Activated CD4-positive, alpha-beta T cell treated with anti-CD3 and anti-CD28 coated beads, Interleukin-2, amount 50 U/mL, for 4 hours (primary cell): ENCODE measurements around the gene MARK2.

Experiments used
- DNase-seq, 2 experiments: peaks; one replicate each; pipeline ENCODE4 v3.0.0-alpha.2; 2020

The MARK2 gene

DNA sequence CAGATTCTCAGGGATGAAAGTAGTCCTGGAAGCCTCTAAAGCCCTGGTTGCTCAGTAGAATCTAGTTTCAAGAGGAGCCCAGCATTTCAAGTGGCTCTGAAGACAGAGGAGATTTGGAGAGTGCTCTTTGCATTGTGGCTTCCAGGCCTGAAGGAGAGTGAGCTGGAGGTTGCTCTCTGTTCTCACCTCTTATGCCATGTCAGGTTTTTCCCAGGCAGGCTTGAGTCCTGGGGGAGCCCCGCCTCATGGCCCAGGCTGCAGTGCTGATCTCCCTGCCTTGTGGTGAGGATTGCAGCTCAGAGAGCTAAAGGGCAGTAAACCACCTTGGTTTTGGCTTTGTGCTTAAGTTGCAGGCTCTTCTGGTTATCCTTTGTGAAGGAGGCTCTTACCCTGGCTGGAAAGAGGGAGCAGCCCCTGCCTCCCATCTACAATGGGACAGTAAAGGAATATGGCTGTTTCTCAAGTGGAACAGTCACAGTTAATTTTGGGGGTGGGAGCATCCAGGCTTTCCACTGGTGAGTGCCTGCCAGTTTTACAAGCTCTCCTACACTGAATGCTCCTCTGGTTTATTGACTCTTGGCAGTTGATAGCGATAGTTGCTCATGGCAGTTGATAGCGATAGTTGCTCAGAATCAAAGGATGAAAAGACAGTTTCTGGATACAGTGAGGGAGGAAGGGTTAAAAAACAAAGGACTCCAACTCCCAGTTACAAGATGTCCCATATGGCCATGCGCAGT is 45.5 kb downstream of the MARK2 start:
- DNase-seq, result no peak

GRCh38 chr11:63887386-63887999 is 48.6 kb downstream of the MARK2 start:
- DNase-seq, result no peak

- peak; percentile 51 to 55 for DNase-seq
These were observed 49.5 kb downstream of the MARK2 start for GRCh38 chr11:63888170-63889086.

- DNase-seq, result no peak
These were observed 50.4 kb downstream of the MARK2 start for GRCh38 chr11:63889344-63889743.

DNA sequence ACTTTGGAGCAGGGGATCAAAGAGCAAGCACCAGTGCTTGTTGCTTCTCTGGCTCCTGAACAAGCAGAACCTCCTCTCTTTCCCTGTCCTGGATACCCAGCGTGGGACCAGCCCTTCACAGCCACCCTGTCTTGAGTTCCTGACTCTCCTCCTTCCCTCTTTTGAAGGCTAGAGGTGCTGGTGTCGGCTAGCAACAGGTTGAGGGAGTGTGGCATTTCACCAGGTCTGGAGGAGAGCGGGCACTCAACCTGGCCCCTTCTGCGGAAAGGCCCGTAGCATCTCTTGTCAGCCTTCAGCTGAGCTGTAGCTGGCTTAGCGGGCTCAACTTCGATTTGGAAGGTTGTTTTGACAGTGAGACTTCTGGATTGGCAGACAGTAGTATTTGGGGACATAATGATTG is 51.5 kb downstream of the MARK2 start:
- no peak for DNase-seq

DNA sequence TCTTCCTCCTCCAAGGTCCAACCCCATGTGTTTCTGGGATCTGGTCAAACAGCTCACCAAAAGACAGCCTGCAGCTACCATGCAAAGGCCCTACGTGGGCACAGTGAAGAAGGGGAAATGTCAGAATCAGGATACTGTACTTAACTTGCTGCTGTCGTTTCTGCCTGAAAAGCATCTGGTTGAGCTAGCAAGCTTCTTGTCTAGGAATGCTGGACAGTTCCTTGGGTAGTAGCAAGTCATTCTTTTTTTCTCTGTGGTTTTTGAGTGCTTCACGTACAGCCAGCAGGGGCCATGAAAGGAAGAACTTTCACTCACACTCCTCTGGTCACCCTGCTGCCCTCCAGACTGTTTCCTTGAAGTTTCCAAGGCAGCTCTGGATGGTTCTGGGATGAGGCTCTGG is 53.3 kb downstream of the MARK2 start:
- no peak for DNase-seq

DNA sequence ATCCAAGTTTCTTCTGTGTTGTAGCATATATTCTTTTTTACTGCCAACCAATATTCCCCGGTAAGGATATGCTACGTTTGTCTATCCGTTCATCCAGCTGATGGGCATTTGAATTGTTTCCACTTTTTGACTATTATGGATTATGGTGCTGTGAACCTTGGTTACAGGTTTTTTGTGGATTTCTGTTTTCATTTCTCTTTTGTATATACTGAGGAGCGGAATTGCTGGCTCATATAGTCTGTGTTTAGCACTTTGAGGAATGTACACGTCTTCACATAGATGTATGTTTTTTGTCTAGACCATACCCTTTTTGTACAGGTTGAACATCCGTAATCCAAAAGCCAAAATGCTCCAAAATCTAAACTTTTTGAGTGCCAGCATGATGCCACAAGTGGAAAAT is 54.4 kb downstream of the MARK2 start:
- no peak for DNase-seq

DNA sequence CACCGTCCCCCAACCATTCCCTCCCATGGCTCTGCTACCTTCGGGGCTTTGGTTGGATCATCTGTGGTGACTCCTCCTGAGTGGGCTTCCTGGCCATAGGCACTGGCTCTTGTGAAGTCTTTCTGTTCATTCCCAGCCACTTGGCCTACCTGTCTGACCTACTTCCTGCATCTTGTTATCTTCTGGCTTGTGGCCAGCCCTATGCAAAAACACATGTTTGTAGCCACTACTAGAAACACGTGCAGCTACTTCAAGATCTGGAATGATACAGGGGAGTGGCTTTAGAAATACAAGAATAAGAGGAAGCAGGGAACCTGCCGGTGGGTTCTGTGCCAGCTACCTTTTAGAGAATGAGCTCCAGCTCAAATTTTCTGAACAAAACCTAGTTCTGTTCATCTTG is 57.2 kb downstream of the MARK2 start:
- DNase-seq, result no peak

- DNase-seq, result no peak
These were observed 58.7 kb downstream of the MARK2 start for GRCh38 chr11:63897459-63898146.

DNA sequence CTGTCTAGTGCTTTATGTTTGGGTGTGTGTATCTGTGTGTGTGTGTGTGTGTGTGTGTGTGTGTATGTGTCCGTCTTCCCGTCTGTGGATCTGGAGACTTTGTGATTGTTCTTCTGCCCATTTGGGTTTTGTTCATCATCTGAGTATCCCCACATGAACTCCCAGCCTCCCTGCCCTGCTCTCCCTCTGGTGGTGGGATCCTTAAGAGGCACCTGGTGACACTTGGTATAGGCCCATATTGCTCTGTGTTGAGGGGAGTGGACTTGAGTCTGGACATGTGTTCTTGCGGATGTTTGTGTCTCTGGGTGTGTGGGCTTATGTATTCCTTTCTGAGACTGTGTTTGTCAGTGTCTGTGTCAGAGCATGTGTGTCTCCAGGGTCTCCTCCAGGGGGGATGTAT is 62.8 kb downstream of the MARK2 start:
- DNase-seq, result no peak

DNA sequence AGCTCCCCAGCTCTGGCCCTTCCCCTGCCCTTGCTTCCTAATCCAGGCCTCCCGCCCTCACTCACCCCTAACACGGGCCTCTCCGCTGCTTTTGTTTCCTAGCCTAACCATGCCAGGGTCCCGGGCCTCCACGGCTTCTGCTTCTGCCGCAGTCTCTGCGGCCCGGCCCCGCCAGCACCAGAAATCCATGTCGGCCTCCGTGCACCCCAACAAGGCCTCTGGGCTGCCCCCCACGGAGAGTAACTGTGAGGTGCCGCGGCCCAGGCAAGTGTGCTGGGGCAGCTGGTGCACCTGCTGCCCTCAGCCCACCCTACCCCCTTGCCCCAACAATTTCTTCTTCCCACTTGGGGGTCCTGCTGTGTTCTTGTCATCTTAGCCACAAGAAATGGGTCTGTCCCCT is 65.0 kb downstream of the MARK2 start:
- no peak for DNase-seq

GRCh38 chr11:63904743-63905142 is 65.8 kb downstream of the MARK2 start:
- DNase-seq, result no peak

DNA sequence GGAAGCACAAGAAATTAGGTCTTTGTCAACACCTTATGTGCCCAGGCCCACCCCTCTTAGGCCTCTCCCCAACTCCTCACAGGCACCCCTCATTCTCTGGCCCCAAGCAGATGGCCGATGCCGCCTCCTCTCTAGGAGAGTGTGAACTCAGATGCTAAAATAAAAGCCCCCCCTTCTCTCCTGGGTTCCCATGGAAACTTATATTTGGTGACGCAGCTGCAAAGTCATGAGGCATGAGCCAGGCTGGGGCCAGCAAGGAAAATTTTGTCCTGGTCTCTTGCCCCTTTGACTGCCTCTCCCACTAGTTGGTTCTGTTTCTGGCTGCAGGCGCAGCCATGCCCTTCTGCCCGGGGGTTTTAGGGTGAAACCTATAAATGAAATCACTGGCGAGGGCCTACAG is 66.3 kb downstream of the MARK2 start:
- DNase-seq, result no peak

DNA sequence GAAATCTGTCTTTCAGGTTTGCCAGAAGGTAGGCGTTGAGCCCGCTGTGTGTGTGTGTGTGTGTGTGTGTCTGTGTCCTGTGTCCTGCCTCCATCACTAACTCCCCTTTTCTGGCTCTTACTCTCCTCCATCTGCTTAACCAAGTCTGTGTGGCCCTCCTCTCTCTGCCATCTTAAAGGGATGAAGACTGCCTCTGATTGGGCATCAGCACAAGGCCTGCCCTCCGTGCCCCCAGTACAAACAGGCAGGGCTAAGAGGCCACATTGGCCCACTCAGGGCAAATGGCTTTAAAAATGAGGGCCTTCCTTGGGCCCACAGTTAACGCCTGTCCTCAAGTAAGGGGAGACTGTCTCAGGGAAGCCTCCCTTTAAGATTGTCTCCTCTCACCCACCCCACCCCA is 67.2 kb downstream of the MARK2 start:
- no peak for DNase-seq

GRCh38 chr11:63906585-63906984 is 67.7 kb downstream of the MARK2 start:
- peak; percentile 50 to 52 for DNase-seq

DNA sequence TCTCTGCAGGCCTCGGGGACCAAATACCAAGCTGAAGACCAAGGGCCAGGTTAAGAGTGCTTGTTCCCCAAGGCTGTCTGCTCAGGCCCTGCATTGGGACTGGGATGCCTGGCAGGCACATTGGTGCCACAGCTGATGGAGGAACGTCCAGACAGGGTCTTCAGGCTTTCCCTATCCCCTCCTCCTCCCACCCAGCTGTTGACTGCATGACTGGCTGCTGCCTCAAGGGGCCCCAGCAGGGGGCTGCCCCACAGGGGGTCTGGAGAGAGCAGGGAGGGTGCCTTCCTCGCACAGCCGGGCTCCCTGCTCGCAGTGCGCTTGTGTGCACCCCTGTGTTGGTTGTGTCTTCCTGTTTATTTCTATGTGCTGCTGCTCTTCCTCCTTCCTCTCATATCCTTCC is 68.2 kb downstream of the MARK2 start:
- DNase-seq, result no peak

DNA sequence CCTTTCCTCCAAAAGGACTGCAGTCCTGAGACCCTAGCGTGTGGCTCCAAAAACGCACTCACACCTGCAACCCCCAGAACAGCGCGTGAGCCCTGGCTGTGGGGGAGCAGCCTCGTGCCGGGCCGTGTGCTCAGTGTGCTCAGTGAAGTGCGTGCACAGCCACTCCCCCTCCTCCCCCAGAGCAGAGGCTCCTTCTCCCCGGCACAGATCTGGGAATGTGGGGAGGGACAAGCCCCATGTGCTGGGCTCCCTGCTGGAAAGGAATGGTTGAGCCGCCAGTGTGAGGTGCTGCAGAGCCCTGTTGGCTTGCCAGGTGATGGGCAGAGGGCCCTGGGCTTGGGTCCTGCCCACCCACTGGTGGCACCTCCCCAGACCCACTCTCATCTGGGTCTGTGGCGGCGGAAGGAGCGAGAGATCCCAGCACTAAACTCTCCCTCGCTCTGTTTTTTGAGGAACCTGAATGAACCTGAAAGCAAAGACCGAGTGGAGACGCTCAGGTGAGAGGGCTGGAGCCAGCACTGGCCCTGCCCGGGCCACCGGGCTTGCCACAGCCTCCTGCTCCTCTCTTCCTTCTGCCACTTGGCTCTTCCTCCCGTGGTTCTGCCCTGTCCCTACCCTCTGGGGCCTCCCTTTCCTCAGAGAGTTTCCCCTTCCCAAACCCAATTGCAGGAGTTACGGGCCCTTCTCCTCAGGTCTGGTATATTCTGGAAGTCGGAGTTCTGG is 69.1 kb downstream of the MARK2 start:
- no peak for DNase-seq

- DNase-seq, result no peak
These were observed 69.9 kb downstream of the MARK2 start for GRCh38 chr11:63908631-63909401.

GRCh38 chr11:63909591-63910506 is 70.9 kb downstream of the MARK2 start:
- DNase-seq, result no peak

DNA sequence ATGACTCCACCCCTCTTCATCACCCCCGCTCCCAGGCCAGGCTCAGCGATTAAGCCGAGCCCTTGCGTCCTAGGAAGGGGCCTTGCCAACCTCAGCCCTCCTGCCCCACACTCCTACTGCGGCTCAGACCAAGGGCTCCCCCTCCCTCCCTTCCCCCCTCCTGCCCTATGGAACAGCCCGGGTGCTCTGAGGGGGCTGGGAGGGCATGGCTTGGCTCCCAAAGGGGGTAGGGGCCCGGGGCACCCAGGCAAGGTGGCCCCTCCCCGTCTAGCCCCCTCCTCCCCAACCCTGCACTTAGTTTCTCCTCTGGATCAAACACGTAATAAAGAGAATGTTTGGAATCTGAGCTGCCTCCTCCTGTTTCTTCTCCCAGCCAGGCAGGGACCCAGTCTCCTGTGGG is 71.8 kb downstream of the MARK2 start:
- no peak for DNase-seq

DNA sequence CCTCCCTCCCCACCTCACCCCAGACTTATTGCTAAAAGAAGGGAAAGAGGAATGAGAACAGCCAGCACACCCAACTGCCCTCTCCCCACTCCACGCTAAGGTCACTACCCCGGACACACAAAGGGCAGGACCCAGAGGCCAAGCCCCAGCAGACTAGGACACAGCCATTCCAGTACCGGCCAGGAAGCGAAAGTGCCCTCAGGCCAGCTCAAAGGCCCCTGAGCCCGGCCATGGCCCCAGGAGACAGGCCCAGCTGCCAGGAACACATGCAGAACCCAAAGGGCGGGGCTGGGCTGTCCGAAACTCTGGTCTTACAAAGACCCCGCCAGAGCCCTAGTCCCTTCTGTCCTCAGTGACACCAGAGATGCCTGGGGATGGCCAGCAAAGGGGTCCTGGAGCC is 72.5 kb downstream of the MARK2 start:
- no peak for DNase-seq
